IPS-18c (cell line): ENCODE data around the gene LIPC.

Experiments
- H3K4me3 ChIP-seq: 2 replicates; pipeline ENCODE4 v1.7.0; 2013; ENCODE audit warnings: low read depth, mild to moderate bottlenecking, low read length, moderate library complexity; ENCODE audit not compliant: insufficient read depth
- H3K9me3 ChIP-seq: one replicate; pipeline ENCODE4 v1.6.1; 2013; ENCODE audit warnings: mild to moderate bottlenecking, low read length, moderate library complexity; ENCODE audit not compliant: control insufficient read depth, insufficient read depth

LIPC gene

GRCh38 chr15:58475573-58476524, 44.1 kb downstream of the LIPC start:
- H3K9me3 ChIP-seq: no peaks in the 10 kb centered on the region
- no peak overlapping the region for H3K4me3 ChIP-seq

GRCh38 chr15:58476525-58477162, 44.9 kb downstream of the LIPC start:
- no peak overlapping the region for H3K4me3 ChIP-seq
- no peaks in the 10 kb centered on the region for H3K9me3 ChIP-seq

GRCh38 chr15:58477170-58477569, 45.4 kb downstream of the LIPC start:
- no peak overlapping the region for H3K4me3 ChIP-seq

GRCh38 chr15:58478035-58478434, 46.2 kb downstream of the LIPC start:
- H3K4me3 ChIP-seq: no peak overlapping the region
- no peaks in the 10 kb centered on the region for H3K9me3 ChIP-seq

More at GRCh38 chr15:58477170-58477569, 45.4 kb downstream of the LIPC start:
- H3K9me3 ChIP-seq: no peaks in the 10 kb centered on the region

GRCh38 chr15:58478579-58478978, 46.8 kb downstream of the LIPC start:
- Histone ChIP-seq H3K9me3 (no peaks in the 10 kb centered on the region), H3K4me3 (no peak overlapping the region)

- Histone ChIP-seq H3K9me3 (no peaks in the 10 kb centered on the region), H3K4me3 (no peak overlapping the region)
Observed at GRCh38 chr15:58479941-58480340, 48.1 kb downstream of the LIPC start.

GRCh38 chr15:58483376-58483775, 51.6 kb downstream of the LIPC start:
- Histone ChIP-seq H3K9me3 (no peaks in the 10 kb centered on the region), H3K4me3 (no peak overlapping the region)

- Histone ChIP-seq H3K9me3 (peaks cover 2% of the 10 kb centered on the region), H3K4me3 (no peak overlapping the region)
Observed at GRCh38 chr15:58484791-58485600, 53.2 kb downstream of the LIPC start.

GRCh38 chr15:58486062-58486461, 54.3 kb downstream of the LIPC start:
- H3K4me3 ChIP-seq: no peak overlapping the region
- peaks cover 2% of the 10 kb centered on the region for H3K9me3 ChIP-seq

- Histone ChIP-seq H3K4me3 (no peak overlapping the region), H3K9me3 (peaks cover 2% of the 10 kb centered on the region)
Observed at GRCh38 chr15:58486564-58486963, 54.8 kb downstream of the LIPC start.

- Histone ChIP-seq H3K4me3 (no peak overlapping the region), H3K9me3 (peaks cover 2% of the 10 kb centered on the region)
Observed at GRCh38 chr15:58487041-58487723, 55.4 kb downstream of the LIPC start.

GRCh38 chr15:58487724-58488120, 55.9 kb downstream of the LIPC start:
- H3K4me3 ChIP-seq: no peak overlapping the region
- peaks cover 2% of the 10 kb centered on the region for H3K9me3 ChIP-seq

GRCh38 chr15:58489289-58490085, 57.7 kb downstream of the LIPC start:
- peaks cover 2% of the 10 kb centered on the region for H3K9me3 ChIP-seq
- H3K4me3 ChIP-seq: no peak overlapping the region

GRCh38 chr15:58490086-58490887, 58.5 kb downstream of the LIPC start:
- H3K9me3 ChIP-seq: peaks cover 2% of the 10 kb centered on the region

GRCh38 chr15:58490888-58491473, 59.2 kb downstream of the LIPC start:
- Histone ChIP-seq H3K9me3 (peaks cover 2% of the 10 kb centered on the region), H3K4me3 (no peak overlapping the region)

More at GRCh38 chr15:58490086-58490887, 58.5 kb downstream of the LIPC start:
- H3K4me3 ChIP-seq: no peak overlapping the region
